ENCODE measurements around the gene LCE7A.

- no peak for TF ChIP-seq CTCF (IDR thresholded peaks at IDR 0.05 in 4 of 5, conservative IDR thresholded peaks at IDR 0.05 in 1 of 5)
- TF ChIP-seq POLR2A (IDR thresholded peaks at IDR 0.05), result no peak
These were observed 13.7 kb downstream of the LCE7A start for GRCh38 chr1:152873495-152873894.
